NOMO-1 (cell line): ENCODE measurements around the gene FBLN2.

Experiments used
- DNase-seq, 2 experiments: peaks; one replicate each; lab custom pipeline; 2025; ENCODE audit not compliant: unreplicated experiment in 2 of 2; lab: John Stamatoyannopoulos, UW

Gene FBLN2

DNA sequence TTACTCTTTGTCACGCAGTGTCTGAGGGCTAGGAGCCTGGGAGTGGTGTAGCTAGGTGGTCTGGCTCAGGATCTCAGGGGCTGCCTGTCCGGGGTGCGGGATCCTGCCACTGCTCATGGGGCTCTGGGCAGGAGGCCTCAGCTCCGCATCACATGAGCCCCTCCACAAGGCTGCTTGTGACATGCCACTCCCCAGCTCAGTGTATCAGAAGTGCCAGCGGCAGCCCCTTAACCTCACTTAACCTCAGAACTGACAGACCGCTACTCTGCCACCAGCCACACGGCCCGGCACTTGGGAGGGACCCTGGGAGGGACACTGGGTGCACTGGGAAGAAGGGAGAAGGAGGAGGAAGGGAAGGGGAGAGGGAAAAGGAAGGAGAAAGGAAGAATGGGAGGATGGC is 87.9 kb downstream of the FBLN2 start:
- DNase-seq, result no peak

DNA sequence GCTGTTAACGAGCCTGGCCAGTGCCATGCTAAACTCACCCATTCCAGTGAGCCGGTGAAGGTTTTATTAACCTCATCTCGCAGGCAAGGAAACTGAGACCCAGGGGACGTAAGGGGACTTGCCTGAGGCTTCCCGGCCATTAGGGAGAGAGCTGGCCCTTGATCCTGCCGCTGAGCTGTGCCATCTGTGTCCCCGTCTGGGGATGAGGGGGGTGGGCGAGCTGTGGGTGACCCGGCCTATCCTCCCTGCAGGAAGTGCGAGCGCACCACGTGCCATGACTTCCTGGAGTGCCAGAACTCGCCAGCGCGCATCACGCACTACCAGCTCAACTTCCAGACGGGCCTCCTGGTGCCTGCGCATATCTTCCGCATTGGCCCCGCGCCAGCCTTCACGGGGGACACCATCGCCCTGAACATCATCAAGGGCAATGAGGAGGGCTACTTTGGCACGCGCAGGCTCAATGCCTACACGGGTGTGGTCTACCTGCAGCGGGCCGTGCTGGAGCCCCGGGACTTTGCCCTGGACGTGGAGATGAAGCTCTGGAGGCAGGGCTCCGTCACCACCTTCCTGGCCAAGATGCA is 88.5 kb downstream of the FBLN2 start:
- no peak for DNase-seq

DNA sequence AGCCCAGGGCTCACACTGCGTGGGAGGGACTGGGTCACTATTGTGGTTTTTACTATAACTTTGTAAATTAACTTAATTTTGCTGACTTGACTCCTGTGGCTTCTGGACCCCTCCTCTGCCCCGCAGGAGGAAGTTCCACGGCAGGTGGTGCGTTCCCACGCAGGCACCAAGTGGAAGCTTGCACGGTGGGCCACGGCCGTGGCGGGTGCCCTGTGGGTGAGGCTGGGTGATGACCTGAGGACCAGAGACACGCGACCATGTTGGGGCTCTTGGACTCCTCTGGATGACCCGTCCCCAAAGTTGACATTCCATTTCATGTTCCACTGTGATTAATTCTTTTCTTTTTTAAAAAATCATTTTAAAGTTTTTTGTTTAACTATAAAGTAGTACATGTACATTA is 89.0 kb downstream of the FBLN2 start:
- no peak for DNase-seq

DNA sequence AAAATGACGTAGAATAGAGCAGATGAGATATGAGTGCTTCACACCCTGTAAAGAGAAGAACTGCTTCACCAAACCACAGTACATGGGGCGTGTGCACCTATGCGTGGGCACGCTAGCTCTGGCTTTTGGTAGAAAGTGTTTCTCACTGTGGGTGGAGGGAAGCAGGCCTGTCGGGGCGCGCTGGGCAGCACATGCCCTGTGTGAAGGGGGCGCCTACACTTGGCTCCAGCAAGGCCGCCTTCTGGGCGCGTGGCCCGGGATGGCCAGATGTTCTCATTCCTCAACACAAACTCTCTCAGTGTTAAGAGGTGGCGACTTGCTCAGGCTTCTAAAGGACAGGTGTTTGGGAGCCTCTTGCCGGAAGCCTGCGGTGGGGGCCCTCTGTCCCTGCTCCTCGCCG is 90.0 kb downstream of the FBLN2 start:
- DNase-seq, result no peak

DNA sequence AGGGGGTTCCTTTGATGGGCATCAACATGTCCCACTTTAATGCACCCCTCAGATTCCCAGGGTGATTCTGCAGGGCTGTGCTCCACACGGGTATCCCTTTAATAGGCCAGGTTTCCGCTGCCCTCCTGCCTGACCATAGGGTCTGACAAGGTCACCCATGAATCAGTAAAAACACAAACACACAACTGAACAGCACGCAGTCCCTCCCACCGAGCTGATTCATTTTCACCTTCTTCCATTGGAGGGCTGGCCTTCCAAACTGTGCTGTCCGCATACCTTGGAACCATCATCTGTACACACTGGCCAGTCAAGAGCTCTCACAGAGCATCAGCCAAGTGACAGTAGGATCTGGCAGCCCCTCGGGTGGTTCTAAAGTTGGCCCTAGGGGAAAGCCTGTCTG is 93.7 kb downstream of the FBLN2 start:
- no peak for DNase-seq

GRCh38 chr3:13644341-13645117 is 95.6 kb downstream of the FBLN2 start:
- no peak for DNase-seq

DNA sequence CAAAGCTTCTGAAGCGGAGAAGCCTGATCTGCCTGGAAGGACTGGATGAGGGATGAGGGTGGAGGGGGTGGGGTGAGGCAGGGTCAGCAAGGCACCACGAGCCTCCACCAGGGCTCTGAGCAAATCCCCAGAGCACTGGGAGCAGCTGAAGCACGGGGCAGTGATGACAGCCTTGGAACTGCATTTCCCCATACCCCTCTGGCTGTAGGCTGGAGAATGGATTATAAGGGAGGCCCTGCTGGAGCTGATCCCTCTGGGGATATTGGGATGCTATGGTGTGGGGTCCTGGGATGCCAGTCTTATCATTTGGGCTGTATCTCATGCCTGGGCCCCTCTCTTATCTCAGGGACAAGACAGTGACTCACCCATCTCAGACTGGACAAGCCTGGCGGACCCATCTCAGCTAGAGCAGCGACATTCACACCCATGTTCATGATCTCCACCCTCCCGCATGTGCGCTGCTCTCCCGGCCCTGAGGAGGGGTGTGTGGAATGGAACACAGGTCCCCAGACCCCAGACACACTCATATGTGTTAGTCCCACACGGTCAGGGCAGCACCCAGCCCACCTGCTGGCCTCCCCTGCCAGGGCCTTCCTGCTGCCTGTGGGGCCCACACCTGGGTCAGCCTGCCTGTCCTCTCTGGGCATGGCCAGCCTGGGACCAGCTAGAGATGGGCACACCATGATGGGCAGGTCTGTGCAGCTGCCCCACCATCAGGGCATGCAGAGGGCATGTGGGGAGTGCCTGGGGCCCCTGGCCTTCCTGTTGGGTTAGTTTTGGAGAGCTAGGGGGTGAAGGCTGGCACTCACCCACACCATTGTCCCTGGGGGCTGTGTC is 97.1 kb downstream of the FBLN2 start:
- DNase-seq, result no peak

- DNase-seq, result peak; percentile 91
Observed at GRCh38 chr3:13647298-13648059, 98.6 kb downstream of the FBLN2 start.

DNA sequence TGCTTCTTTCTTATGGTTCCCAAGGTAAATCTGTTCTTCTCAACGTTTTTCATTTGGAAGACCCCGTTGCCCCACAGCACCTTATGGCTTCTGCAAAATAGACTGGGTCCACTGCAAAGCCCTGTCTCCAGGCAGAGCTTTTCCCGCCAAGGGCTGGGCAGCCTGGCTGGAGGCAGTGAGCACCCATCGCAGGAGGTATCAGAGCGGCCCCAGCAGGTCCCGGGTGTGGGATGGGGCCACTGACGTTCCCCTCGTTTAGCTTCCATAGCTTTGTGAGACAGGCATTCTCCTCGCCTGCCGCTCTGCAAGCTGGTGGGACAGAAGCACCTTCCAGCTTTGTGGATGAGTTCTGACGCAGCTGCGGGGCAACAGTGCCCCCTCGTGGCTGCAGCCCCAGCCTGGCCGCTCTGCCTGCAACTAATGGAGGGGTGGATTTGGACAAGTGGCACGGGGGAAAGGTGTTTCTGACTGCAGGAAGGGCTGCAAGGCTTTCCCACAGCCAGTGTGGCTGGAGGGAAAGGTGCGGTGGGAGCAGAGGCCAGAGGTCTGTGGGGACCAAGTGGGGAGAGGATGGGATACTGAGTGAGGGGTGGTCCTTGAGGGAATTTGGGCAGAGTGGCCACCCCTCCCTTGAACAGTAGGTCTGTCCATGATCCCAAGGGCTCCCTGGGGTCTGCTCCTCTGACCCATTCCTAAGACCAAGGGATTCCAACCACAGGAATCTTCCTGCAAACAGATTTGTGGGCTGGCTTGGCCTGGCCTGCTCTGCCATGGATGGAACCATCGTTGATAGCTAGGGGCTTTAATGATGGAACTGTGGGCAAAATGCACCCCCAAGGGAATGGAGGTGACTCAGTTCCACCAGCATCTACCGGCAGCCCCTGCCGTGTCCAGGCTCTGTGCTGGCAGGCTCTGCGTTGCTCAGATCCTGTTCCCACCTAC is 99.4 kb downstream of the FBLN2 start:
- DNase-seq, result peak; percentile 50 to 66

DNA sequence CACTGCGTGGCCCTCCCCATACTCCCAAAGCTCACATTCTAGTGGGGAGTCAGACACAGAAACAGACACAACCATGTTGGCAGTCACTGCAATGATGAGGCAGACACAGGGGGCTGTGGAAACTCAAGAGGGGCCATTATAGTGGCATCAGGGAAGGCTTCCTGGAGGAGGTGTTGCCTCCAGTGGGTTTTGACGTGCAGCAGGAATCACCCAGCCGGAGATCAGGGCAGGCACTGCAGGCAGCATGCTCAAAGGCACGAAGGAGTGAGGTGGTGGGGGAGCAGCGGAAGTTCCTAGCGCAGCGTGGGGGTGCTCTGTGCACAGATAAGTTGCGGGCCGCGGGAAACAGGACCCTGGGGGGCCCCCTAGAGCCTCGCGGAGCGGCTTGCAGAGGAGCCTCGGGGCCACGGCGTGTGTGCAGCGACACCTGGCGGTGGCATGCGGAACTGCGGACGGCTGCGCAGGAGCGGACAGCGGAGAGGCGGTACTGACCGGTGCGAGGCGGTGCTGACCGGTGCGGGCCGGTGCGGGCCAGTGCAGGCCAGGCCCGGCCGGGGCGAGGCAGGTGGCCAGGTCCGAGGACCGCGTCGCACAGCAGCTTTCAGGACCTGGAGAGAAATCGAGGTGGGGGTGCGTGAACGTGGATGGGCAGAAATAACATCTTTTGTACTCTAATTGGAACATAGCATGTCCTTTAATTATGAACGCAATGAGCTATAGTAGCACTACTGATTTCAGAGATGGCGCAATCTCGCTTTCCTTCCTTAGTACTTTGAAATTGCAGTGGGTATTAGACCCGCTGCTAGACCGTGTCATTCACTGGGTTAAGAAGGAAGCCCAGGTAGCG is 101.5 kb downstream of the FBLN2 start:
- peak; percentile 56 to 68 for DNase-seq

- DNase-seq, result no peak
Observed at GRCh38 chr3:13651057-13651400, 102.1 kb downstream of the FBLN2 start.

DNA sequence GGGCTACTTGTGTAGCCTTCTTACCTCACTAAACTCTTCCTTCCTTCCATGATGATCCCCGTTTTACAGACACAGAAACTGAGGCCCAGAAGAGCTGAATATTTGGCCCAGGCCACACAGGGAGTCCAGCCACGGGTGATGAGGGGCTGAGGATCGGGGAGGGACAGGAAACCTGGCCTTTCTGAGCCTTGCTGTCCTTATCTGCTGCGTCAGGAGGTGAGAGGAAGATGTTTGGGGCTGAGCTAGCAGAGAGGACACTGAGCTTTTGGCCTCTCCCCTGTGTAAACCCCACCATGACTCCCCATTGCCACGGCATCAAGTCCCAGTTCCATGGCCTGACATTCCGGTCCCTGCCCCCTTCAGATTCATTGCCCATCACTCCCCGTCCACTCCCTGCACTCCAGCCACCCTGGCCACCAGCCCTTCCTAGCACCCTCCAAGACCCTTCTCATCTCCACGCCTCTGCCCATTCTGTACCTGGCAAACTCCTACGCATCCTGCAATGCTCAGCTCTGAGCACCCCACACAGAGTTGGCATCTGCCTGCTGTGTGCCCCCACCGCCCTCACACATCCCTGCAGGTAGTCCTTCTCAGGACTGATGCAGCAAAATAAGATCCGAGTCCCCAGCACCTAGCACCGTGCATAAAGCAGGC is 103.0 kb downstream of the FBLN2 start:
- no peak for DNase-seq

- DNase-seq, result peak; percentile 3 to 6
Observed at GRCh38 chr3:13652728-13653127, 103.8 kb downstream of the FBLN2 start.

- no peak for DNase-seq
Observed at GRCh38 chr3:13653631-13654279, 104.8 kb downstream of the FBLN2 start.

GRCh38 chr3:13654330-13655060 is 105.6 kb downstream of the FBLN2 start:
- DNase-seq, result no peak

DNA sequence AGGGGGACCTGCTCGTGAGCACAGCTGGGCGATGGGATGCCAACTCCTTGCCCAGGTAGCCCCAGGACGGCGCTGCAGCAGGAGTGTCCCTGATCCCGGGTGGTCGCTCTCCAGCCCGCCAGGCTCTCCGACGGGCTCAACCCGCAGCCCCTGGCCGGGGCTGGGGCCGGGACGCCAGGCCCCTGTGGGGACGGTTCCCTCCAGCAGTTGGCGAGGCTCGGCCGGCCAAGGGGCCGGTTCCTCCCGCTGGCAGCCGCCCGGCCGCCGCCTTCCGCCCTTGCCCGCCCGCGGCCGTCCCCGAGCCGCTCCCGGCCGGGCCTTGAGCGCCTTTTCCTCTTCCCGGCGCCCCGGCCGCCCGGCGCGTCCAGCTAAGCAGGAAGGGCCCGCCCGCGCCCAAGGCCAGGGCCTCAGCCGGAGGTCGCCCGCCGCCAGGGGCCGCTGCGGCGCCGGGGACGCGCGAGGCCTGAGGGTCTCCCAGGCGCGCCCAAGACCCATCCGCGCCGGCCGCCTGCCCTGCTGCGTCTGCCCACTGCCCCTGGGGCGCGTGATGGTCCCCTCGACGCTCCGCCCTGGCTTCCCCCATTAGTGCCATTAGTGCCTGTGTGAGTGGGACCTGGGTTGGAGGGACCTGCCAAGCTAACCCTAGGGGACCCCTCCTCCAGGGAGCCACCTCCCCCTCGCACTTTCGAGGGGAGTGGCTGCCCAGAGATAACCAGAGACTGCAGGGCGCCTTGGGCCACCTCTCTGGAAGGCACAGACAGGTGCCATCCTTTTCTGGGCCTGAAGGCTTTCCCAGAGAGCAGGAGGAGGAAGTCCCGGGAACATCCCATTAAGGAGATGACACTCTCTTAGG is 106.4 kb downstream of the FBLN2 start:
- peak; percentile 11 to 20 for DNase-seq
